ENCODE results near the gene PLEKHG7.

GRCh38 chr12:92764831-92765230 lies 62.0 kb downstream of the PLEKHG7 start:
- TF ChIP-seq CTCF (conservative IDR thresholded peaks at IDR 0.05; ENCODE audit: low read depth, low read length) (no peak), EZH2 (IDR thresholded peaks at IDR 0.05; ENCODE audit: low read length, unreplicated experiment) (no peak), EZH2phosphoT487 (IDR thresholded peaks at IDR 0.05; ENCODE audit: borderline replicate concordance, low read length) (no peak)

All from PC-3 (cell line).